ENCODE measurements around the gene PVALEF. TPM values are rescaled to one million over a fixed set of nuclear protein-coding genes. Genes with fewer than 3 reads are reported as not detected.

Gene PVALEF
- total RNA-seq, 1 experiment from 2014 or later: not detected

DNA sequence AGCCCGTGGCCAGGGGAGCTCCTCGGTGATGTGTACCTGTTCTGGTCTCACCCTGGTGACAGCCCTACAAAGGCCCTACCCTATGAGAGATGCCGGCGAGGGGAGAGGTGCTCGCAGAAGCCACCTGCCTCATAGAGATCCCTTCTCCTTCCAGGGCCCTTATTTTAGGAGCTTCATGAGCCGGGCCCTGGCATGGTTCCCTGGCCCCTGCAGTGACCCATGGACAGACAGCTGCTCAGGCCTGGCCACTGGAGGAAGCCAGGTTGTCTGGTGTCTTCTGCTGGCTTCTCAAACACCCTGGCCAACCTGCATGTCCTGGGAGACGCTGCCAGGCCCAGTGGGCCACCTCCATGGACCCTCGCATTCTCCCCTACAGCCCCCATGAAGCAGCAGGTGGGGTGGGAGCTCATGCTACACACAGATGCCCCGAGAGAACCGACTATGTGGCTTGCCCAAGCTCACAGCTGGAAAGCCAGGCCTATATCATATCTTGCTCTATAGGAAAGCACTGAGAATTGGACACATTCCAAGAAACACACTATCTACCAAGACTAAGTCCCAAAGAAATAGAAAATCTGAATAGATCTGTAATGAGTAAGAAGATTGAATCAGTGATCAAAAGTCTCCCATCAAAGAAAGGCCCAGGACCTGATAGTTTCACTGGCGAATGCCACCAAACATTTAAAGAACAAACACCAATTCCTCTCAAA is 7.9 kb downstream of the PVALEF start:
- Histone ChIP-seq H2BK20ac (ENCODE audit: low read depth, low read length, poor library complexity, severe bottlenecking) (no peak overlapping the region), H3K14ac (ENCODE audit: insufficient read depth, low read length) (no peak overlapping the region), H3K27ac (ENCODE audit: insufficient read length, low read depth, low read length) (no peak overlapping the region), H3K4me1 (ENCODE audit: insufficient read depth, low read length) (no peaks in the 10 kb centered on the region), H3K79me2 (ENCODE audit: insufficient read depth, low read length) (no peaks in the 10 kb centered on the region), H3K4ac (ENCODE audit: low read depth, low read length) (no peak overlapping the region), H3K23me2 (ENCODE audit: insufficient read length, low read depth, low read length, poor library complexity, severe bottlenecking) (no peaks in the 10 kb centered on the region), H4K20me1 (ENCODE audit: control insufficient read depth, insufficient read depth, insufficient read length) (no peaks in the 10 kb centered on the region), H3K9me3 (ENCODE audit: control insufficient read depth, low read depth, low read length) (no peaks in the 10 kb centered on the region), H2BK12ac (ENCODE audit: insufficient read length, low read depth, low read length) (no peak overlapping the region), H3K79me1 (ENCODE audit: insufficient read depth, low read depth, low read length, poor library complexity, severe bottlenecking) (no peaks in the 10 kb centered on the region), H2BK15ac (ENCODE audit: low read depth, low read length) (no peak overlapping the region), H2BK5ac (ENCODE audit: insufficient read length, low read length) (no peak overlapping the region), H4K8ac (replicated peaks; ENCODE audit: insufficient read length, low read depth, low read length) (no peak overlapping the region), H2AFZ (ENCODE audit: low read length) (no peak overlapping the region), H3T11ph (ENCODE audit: low read length) (no peak overlapping the region), H3K27me3 (ENCODE audit: insufficient read depth, low read length) (no peaks in the 10 kb centered on the region), H2AK5ac (ENCODE audit: insufficient read length, low read length) (no peak overlapping the region), H4K91ac (ENCODE audit: insufficient read length, low read depth, low read length) (no peak overlapping the region), H3K9ac (ENCODE audit: extremely low read depth, insufficient read length, low read length) (no peak overlapping the region), H3K23ac (ENCODE audit: insufficient read length, low read depth, low read length) (no peak overlapping the region), H3K56ac (ENCODE audit: insufficient read length, low read depth, low read length) (no peak overlapping the region), H2BK120ac (ENCODE audit: low read depth, low read length, poor library complexity, severe bottlenecking) (no peak overlapping the region), H4K5ac (ENCODE audit: insufficient read length, low read depth, low read length) (no peak overlapping the region), H3K4me2 (ENCODE audit: insufficient read depth, insufficient read length, low read length) (no peak overlapping the region), H3K18ac (ENCODE audit: insufficient read length, low read depth, low read length) (no peak overlapping the region)
- no peak overlapping the region for H3K4me3 Mint-ChIP-seq
- TF ChIP-seq, protein P1, sequence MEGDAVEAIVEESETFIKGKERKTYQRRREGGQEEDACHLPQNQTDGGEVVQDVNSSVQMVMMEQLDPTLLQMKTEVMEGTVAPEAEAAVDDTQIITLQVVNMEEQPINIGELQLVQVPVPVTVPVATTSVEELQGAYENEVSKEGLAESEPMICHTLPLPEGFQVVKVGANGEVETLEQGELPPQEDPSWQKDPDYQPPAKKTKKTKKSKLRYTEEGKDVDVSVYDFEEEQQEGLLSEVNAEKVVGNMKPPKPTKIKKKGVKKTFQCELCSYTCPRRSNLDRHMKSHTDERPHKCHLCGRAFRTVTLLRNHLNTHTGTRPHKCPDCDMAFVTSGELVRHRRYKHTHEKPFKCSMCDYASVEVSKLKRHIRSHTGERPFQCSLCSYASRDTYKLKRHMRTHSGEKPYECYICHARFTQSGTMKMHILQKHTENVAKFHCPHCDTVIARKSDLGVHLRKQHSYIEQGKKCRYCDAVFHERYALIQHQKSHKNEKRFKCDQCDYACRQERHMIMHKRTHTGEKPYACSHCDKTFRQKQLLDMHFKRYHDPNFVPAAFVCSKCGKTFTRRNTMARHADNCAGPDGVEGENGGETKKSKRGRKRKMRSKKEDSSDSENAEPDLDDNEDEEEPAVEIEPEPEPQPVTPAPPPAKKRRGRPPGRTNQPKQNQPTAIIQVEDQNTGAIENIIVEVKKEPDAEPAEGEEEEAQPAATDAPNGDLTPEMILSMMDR (conservative IDR thresholded peaks at IDR 0.05): no peak
- H3K27me3 Mint-ChIP-seq (ENCODE audit: low read depth): peaks cover 3% of the 10 kb centered on the region
- no peaks in the 10 kb centered on the region for H3K36me3 Mint-ChIP-seq (ENCODE audit: insufficient read depth in 1 of 3, low read depth in 3 of 3)
- no CpG with 5 or more reads among the region's 11 CpGs for WGBS (ENCODE audit: extremely low coverage, insufficient read length, low lambda C conversion rate)
- no peak overlapping the region for H3K27ac Mint-ChIP-seq
- H3K9me3 Mint-ChIP-seq: peaks cover 0 to 5% of the 10 kb centered on the region in 2 experiments; a peak in 2 of 5 replicates
- H3K4me1 Mint-ChIP-seq: no peaks in the 10 kb centered on the region
- no peak for DNase-seq

All from H9 (cell line).